Measurements from ENCODE around the gene MEIS2.

MEIS2 gene

GRCh38 chr15:36938131-36938530 lies 162.2 kb downstream of the MEIS2 start:
- Histone ChIP-seq H3K9ac (ENCODE audit: low read length) (no peak overlapping the region), H3K27me3 (ENCODE audit: insufficient read depth, low read length) (no peaks in the 10 kb centered on the region)

GRCh38 chr15:36936613-36937012 lies 163.7 kb downstream of the MEIS2 start:
- no peaks in the 10 kb centered on the region for H3F3A ChIP-seq (ENCODE audit: insufficient read depth, low read length)
- no peak overlapping the region for H2AFZ ChIP-seq (ENCODE audit: low read length)
- no peak overlapping the region for H3K9ac ChIP-seq (ENCODE audit: low read length)
- no peaks in the 10 kb centered on the region for H3K27me3 ChIP-seq (ENCODE audit: insufficient read depth, low read length)
- H3K79me2 ChIP-seq (ENCODE audit: insufficient read depth, low read length) = no peaks in the 10 kb centered on the region
- no peaks in the 10 kb centered on the region for H3K9me3 ChIP-seq (ENCODE audit: low read length)
- no peaks in the 10 kb centered on the region for H3K4me1 ChIP-seq (ENCODE audit: insufficient read depth, low read length, severe bottlenecking)
- H3K27ac ChIP-seq (ENCODE audit: low read depth, low read length, poor library complexity, severe bottlenecking) = no peak overlapping the region
- no peak overlapping the region for H3K4me3 ChIP-seq (ENCODE audit: low read depth, low read length, poor library complexity, severe bottlenecking)
- TF ChIP-seq EZH2 (IDR thresholded peaks at IDR 0.05; ENCODE audit: borderline replicate concordance, low read length) = no peak
- no peak for TF ChIP-seq CTCF (IDR thresholded peaks at IDR 0.05; ENCODE audit: low read length)
- H3K9me2 ChIP-seq (ENCODE audit: low read depth, low read length) = no peaks in the 10 kb centered on the region
- H3K36me3 ChIP-seq (ENCODE audit: insufficient read depth, low read length) = peaks cover 53% of the 10 kb centered on the region
- no peaks in the 10 kb centered on the region for H4K20me1 ChIP-seq (ENCODE audit: insufficient read depth, low read length)
- H3K4me2 ChIP-seq (ENCODE audit: low read length) = no peak overlapping the region

More at GRCh38 chr15:36938131-36938530, 162.2 kb downstream of the MEIS2 start:
- H4K20me1 ChIP-seq (ENCODE audit: insufficient read depth, low read length) = no peaks in the 10 kb centered on the region
- no peak overlapping the region for H3K4me3 ChIP-seq (ENCODE audit: low read depth, low read length, poor library complexity, severe bottlenecking)
- H3K36me3 ChIP-seq (ENCODE audit: insufficient read depth, low read length) = peaks cover 54% of the 10 kb centered on the region
- no peaks in the 10 kb centered on the region for H3K79me2 ChIP-seq (ENCODE audit: insufficient read depth, low read length)
- H3K4me2 ChIP-seq (ENCODE audit: low read length) = no peak overlapping the region
- no peak overlapping the region for H2AFZ ChIP-seq (ENCODE audit: low read length)
- H3K4me1 ChIP-seq (ENCODE audit: insufficient read depth, low read length, severe bottlenecking) = no peaks in the 10 kb centered on the region
- H3F3A ChIP-seq (ENCODE audit: insufficient read depth, low read length) = no peaks in the 10 kb centered on the region
- H3K27ac ChIP-seq (ENCODE audit: low read depth, low read length, poor library complexity, severe bottlenecking) = no peak overlapping the region
- no peaks in the 10 kb centered on the region for H3K9me3 ChIP-seq (ENCODE audit: low read length)
- H3K9me2 ChIP-seq (ENCODE audit: low read depth, low read length) = no peaks in the 10 kb centered on the region
- TF ChIP-seq EZH2 (IDR thresholded peaks at IDR 0.05; ENCODE audit: borderline replicate concordance, low read length) (no peak), CTCF (IDR thresholded peaks at IDR 0.05; ENCODE audit: low read length) (no peak)

- Histone ChIP-seq H3K27ac (ENCODE audit: low read depth, low read length, poor library complexity, severe bottlenecking) (no peak overlapping the region), H3K4me2 (ENCODE audit: low read length) (no peak overlapping the region), H2AFZ (ENCODE audit: low read length) (no peak overlapping the region), H3K9me3 (ENCODE audit: low read length) (no peaks in the 10 kb centered on the region), H3K27me3 (ENCODE audit: insufficient read depth, low read length) (no peaks in the 10 kb centered on the region), H3K9ac (ENCODE audit: low read length) (no peak overlapping the region), H3K4me3 (ENCODE audit: low read depth, low read length, poor library complexity, severe bottlenecking) (no peak overlapping the region), H3K79me2 (ENCODE audit: insufficient read depth, low read length) (no peaks in the 10 kb centered on the region), H3F3A (ENCODE audit: insufficient read depth, low read length) (no peaks in the 10 kb centered on the region), H3K36me3 (ENCODE audit: insufficient read depth, low read length) (peaks cover 60% of the 10 kb centered on the region), H4K20me1 (ENCODE audit: insufficient read depth, low read length) (no peaks in the 10 kb centered on the region), H3K9me2 (ENCODE audit: low read depth, low read length) (no peaks in the 10 kb centered on the region), H3K4me1 (ENCODE audit: insufficient read depth, low read length, severe bottlenecking) (no peaks in the 10 kb centered on the region)
- no peak for TF ChIP-seq CTCF (IDR thresholded peaks at IDR 0.05; ENCODE audit: low read length)
- TF ChIP-seq EZH2 (IDR thresholded peaks at IDR 0.05; ENCODE audit: borderline replicate concordance, low read length) = no peak
These were observed 166.9 kb downstream of the MEIS2 start for GRCh38 chr15:36933255-36933990.

Data from OCI-LY1 (cell line).